ENCODE measurements around the gene MGAT4A. TPM values are rescaled to one million over a fixed set of nuclear protein-coding genes. Genes with fewer than 3 reads are reported as not detected.

MGAT4A gene
- total RNA-seq, 4 donors from 2014 or later, result 4.1 to 11.6 (median 7.1) TPM

GRCh38 chr2:98734823-98735260 lies 3.9 kb upstream of the MGAT4A start:
- intact Hi-C loops (cut with DNase I), result no loop called here

GRCh38 chr2:98734162-98734561 lies 3.2 kb upstream of the MGAT4A start:
- intact Hi-C loops (cut with DNase I), result no loop called here
- 68 to 78% methylated on average over 3 of the region's 3 CpGs for WGBS, 2 donors
- Histone ChIP-seq H3K9me3 (no peaks in the 10 kb centered on the region), H3K27ac (peak overlapping the region in 1 of 4 donors; percentile 25), H3K27me3 (no peaks in the 10 kb centered on the region), H3K4me1 (peaks cover 0 to 29% (median 3%) of the 10 kb centered on the region in 3 donors), H3K4me3 (no peak overlapping the region), H3K36me3 (no peaks in the 10 kb centered on the region)
- no peak for DNase-seq
- TF ChIP-seq, protein P1, sequence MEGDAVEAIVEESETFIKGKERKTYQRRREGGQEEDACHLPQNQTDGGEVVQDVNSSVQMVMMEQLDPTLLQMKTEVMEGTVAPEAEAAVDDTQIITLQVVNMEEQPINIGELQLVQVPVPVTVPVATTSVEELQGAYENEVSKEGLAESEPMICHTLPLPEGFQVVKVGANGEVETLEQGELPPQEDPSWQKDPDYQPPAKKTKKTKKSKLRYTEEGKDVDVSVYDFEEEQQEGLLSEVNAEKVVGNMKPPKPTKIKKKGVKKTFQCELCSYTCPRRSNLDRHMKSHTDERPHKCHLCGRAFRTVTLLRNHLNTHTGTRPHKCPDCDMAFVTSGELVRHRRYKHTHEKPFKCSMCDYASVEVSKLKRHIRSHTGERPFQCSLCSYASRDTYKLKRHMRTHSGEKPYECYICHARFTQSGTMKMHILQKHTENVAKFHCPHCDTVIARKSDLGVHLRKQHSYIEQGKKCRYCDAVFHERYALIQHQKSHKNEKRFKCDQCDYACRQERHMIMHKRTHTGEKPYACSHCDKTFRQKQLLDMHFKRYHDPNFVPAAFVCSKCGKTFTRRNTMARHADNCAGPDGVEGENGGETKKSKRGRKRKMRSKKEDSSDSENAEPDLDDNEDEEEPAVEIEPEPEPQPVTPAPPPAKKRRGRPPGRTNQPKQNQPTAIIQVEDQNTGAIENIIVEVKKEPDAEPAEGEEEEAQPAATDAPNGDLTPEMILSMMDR (IDR thresholded peaks at IDR 0.05), result no peak
- no peak for TF ChIP-seq POLR2A (IDR thresholded peaks at IDR 0.05)

More at GRCh38 chr2:98734823-98735260, 3.9 kb upstream of the MGAT4A start:
- Histone ChIP-seq H3K27ac (peak overlapping the region in 1 of 4 donors; percentile 25), H3K36me3 (no peaks in the 10 kb centered on the region), H3K9me3 (no peaks in the 10 kb centered on the region), H3K27me3 (no peaks in the 10 kb centered on the region), H3K4me3 (no peak overlapping the region), H3K4me1 (peaks cover 0 to 23% (median 0%) of the 10 kb centered on the region in 3 donors)
- TF ChIP-seq, protein P1 (IDR thresholded peaks at IDR 0.05), result no peak
- TF ChIP-seq POLR2A (IDR thresholded peaks at IDR 0.05), result no peak
- no peak for DNase-seq
- 56 to 76% methylated on average over 2 of the region's 2 CpGs for WGBS, 2 donors

DNA sequence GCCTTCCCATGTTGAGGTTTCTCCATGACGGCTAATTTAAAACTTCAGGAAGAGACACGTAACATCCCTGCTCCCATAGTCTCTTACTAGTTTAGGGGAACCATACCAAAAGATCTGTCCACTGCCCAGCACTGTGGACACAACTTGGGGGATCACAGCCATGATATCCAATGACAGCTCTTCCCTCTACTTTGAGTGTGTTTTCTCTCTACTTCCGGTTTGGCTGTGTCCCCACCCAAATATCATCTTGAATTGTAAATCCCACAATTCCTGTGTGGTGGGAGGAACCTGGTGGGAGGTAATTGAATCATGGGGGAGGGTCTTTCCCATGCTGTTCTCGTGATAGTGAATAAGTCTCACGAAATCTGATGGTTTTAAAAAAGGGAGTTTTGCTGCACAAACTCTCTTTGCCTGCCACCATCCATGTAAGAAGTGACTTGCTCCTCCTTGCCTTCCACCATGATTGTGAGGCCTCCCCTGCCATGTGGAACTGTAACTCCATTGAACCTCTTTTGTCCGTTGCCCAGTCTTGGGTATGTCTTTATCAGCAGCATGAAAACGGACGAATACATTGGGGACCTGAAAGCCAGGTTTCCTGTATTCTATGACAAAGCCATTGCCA lies 1.6 kb upstream of the MGAT4A start:
- no peaks in the 10 kb centered on the region for H3K27me3 ChIP-seq
- WGBS, 2 donors, result 74 to 77% methylated on average over 8 of the region's 8 CpGs
- H3K4me1 ChIP-seq, result peaks cover 0 to 44% (median 3%) of the 10 kb centered on the region in 3 donors
- no peaks in the 10 kb centered on the region for H3K9me3 ChIP-seq
- H3K36me3 ChIP-seq, result no peaks in the 10 kb centered on the region
- DNase-seq, result no peak
- H3K27ac ChIP-seq, result peak overlapping the region in 3 of 4 donors; percentile 83 to 94 (median 93)
- H3K4me3 ChIP-seq, result peak overlapping the region in 2 of 4 donors; percentile 92 to 93
- TF ChIP-seq POLR2A (IDR thresholded peaks at IDR 0.05), result no peak
- TF ChIP-seq, protein P1 (IDR thresholded peaks at IDR 0.05), result no peak
- intact Hi-C loops (cut with DNase I), result no loop called here

GRCh38 chr2:98731894-98732349 lies 990 bp upstream of the MGAT4A start:
- Histone ChIP-seq H3K4me1 (peaks cover 0 to 50% (median 9%) of the 10 kb centered on the region in 3 donors), H3K27ac (peak overlapping the region; percentile 83 to 94 (median 90)), H3K4me3 (peak overlapping the region; percentile 68 to 93 (median 88)), H3K9me3 (no peaks in the 10 kb centered on the region), H3K27me3 (no peaks in the 10 kb centered on the region), H3K36me3 (no peaks in the 10 kb centered on the region)
- 44 to 47% methylated on average over 6 of the region's 6 CpGs for WGBS, 2 donors
- intact Hi-C loops (cut with DNase I), result no loop called here
- DNase-seq, result no peak
- no peak for TF ChIP-seq POLR2A (IDR thresholded peaks at IDR 0.05)
- TF ChIP-seq, protein P1 (IDR thresholded peaks at IDR 0.05), result no peak

DNA sequence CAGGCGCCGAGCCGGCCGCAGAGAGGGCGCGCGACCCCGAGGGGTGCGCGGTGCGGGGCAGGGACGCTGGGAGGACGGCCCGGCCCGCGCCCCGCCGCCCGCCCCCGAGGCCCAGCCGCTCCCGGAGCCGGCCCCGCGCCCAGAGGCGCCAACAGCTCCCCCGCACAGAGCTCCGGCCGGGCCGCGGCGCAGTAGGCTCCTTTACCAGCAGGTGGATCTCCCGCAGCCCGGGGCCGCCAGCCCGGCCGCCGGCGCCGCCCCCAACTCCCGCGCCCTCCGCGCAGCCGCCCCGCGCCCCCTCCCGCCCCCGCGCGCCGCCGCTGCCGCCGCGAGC lies 258 bp downstream of the MGAT4A start:
- no peak for TF ChIP-seq POLR2A (IDR thresholded peaks at IDR 0.05)
- TF ChIP-seq, protein P1 (IDR thresholded peaks at IDR 0.05), result peak in 1 of 6 experiments; percentile 42
- no peak for DNase-seq
- Histone ChIP-seq H3K36me3 (no peaks in the 10 kb centered on the region), H3K27me3 (no peaks in the 10 kb centered on the region), H3K4me1 (peaks cover 0 to 62% (median 9%) of the 10 kb centered on the region in 3 donors), H3K27ac (peak overlapping the region; percentile 63 to 94 (median 82)), H3K9me3 (no peaks in the 10 kb centered on the region), H3K4me3 (peak overlapping the region; percentile 61 to 93 (median 80))
- WGBS, 2 donors, result no CpG with 5 or more reads among the region's 56 CpGs
- intact Hi-C loops (cut with DNase I), result no loop called here

Data from esophagus squamous epithelium (tissue), 5 donors.